Neuronal stem cell (in vitro differentiated cells): ENCODE results near the gene SHC3.

Experiments
- DNase-seq: peaks from one replicate; pipeline ENCODE4 v3.0.0-alpha.2; 2013; ENCODE audit warnings: low spot score
- H2AFZ ChIP-seq: one replicate; pipeline ENCODE4 v1.6.1; 2013; ENCODE audit warnings: mild to moderate bottlenecking, low read length, inconsistent platforms
- H2AK5ac ChIP-seq: 2 replicates; pipeline ENCODE4 v1.6.1; 2013; ENCODE audit warnings: low read depth, mild to moderate bottlenecking, inconsistent platforms, low read length, moderate library complexity, mixed read lengths
- H2BK120ac ChIP-seq: 2 replicates; pipeline ENCODE4 v1.6.1; 2013; ENCODE audit warnings: low read depth, mild to moderate bottlenecking, inconsistent platforms, low read length, moderate library complexity, mixed read lengths
- H2BK12ac ChIP-seq: one replicate; pipeline ENCODE4 v1.6.1; 2013; ENCODE audit warnings: low read length, inconsistent platforms
- H2BK15ac ChIP-seq: 2 replicates; pipeline ENCODE4 v1.6.1; 2013; ENCODE audit warnings: mild to moderate bottlenecking, low read length, inconsistent platforms, mixed read lengths
- H2BK5ac ChIP-seq: one replicate; pipeline ENCODE4 v1.6.1; 2013; ENCODE audit warnings: inconsistent platforms, mild to moderate bottlenecking, low read length, moderate library complexity
- H3K14ac ChIP-seq: one replicate; pipeline ENCODE4 v1.6.1; 2013; ENCODE audit warnings: low read length, inconsistent platforms
- H3K18ac ChIP-seq: 2 replicates; pipeline ENCODE4 v1.6.1; 2013; ENCODE audit warnings: low read length, inconsistent platforms
- H3K23ac ChIP-seq: 2 replicates; pipeline ENCODE4 v1.6.1; 2013; ENCODE audit warnings: low read depth, mild to moderate bottlenecking, mixed read lengths, low read length, inconsistent platforms; ENCODE audit not compliant: poor library complexity
- H3K27ac ChIP-seq: replicated peaks from 3 replicates; pipeline ENCODE4 v1.5.1; 2013; ENCODE audit warnings: low read length, inconsistent platforms
- H3K27me3 ChIP-seq, 3 experiments: 2 replicates each; pipeline ENCODE4 v1.6.1; 2013; ENCODE audit warnings: low read length in 3 of 3, mild to moderate bottlenecking in 2 of 3, inconsistent platforms in 1 of 3, low read depth in 1 of 3, mixed read lengths in 1 of 3, moderate library complexity in 1 of 3; ENCODE audit not compliant: control insufficient read depth in 3 of 3, insufficient read depth in 3 of 3
- H3K36me3 ChIP-seq, 2 donors: replicated peaks in 1 of 2; 2 replicates each; pipeline ENCODE4 v1.6.1; 2013; ENCODE audit warnings: low read length in 2 of 2; ENCODE audit not compliant: control insufficient read depth in 2 of 2, insufficient read depth in 2 of 2
- H3K4ac ChIP-seq: 2 replicates; pipeline ENCODE4 v1.6.1; 2013; ENCODE audit warnings: inconsistent platforms, mild to moderate bottlenecking, low read length, moderate library complexity
- H3K4me1 ChIP-seq, 2 donors: 1 replicate in 1 of 2; 2 replicates in 1 of 2; pipeline ENCODE4 v1.6.1; 2013; ENCODE audit warnings: low read length in 2 of 2, low read depth in 1 of 2; ENCODE audit not compliant: control insufficient read depth in 2 of 2, insufficient read depth in 1 of 2
- H3K4me2 ChIP-seq: one replicate; pipeline ENCODE4 v1.6.1; 2013; ENCODE audit warnings: mild to moderate bottlenecking, low read length, inconsistent platforms; ENCODE audit not compliant: insufficient read depth, poor library complexity, severe bottlenecking
- H3K4me3 ChIP-seq, 2 donors: 2 replicates each; pipeline ENCODE4 v1.5.1; 2013; ENCODE audit warnings: low read length in 2 of 2, mild to moderate bottlenecking in 2 of 2, inconsistent platforms in 1 of 2, moderate library complexity in 1 of 2
- H3K79me1 ChIP-seq: one replicate; pipeline ENCODE4 v1.6.1; 2013; ENCODE audit warnings: low read depth, mild to moderate bottlenecking, inconsistent platforms, low read length, moderate library complexity
- H3K9ac ChIP-seq: one replicate; pipeline ENCODE4 v1.6.1; 2013; ENCODE audit warnings: mild to moderate bottlenecking, low read depth, low read length, inconsistent platforms; ENCODE audit not compliant: poor library complexity
- H3K9me3 ChIP-seq, 2 donors: replicated peaks in 1 of 2; 2 replicates each; pipeline versions ENCODE3 to v1.6.1; 2013; ENCODE audit warnings: low read length in 2 of 2, mild to moderate bottlenecking in 2 of 2, inconsistent platforms in 1 of 2, low read depth in 1 of 2, mixed read lengths in 1 of 2, moderate library complexity in 1 of 2; ENCODE audit not compliant: control insufficient read depth in 2 of 2, insufficient read depth in 1 of 2
- H4K8ac ChIP-seq: one replicate; pipeline ENCODE4 v1.6.1; 2013; ENCODE audit warnings: low read depth, mild to moderate bottlenecking, inconsistent platforms, low read length, moderate library complexity
- H4K91ac ChIP-seq: one replicate; pipeline ENCODE4 v1.6.1; 2013; ENCODE audit warnings: low read length, low read depth, mild to moderate bottlenecking, inconsistent platforms; ENCODE audit not compliant: poor library complexity
- WGBS, 2 donors: extraction: QIAGEN DNeasy Blood & Tissue Kit; methylation state at CpG; one replicate each; pipeline ENCODE4 v1.1.7; 2013; ENCODE audit warnings: missing lambda C conversion rate in 2 of 2, mixed read lengths in 1 of 2; ENCODE audit not compliant: insufficient read length in 2 of 2, insufficient replicate concordance in 1 of 2; ENCODE audit errors: extremely low coverage in 2 of 2; 5-methylcytosine and 5-hydroxymethylcytosine counted together

Gene SHC3

GRCh38 chr9:89179895-89180734 is 1.5 kb upstream of the SHC3 start:
- Histone ChIP-seq H3K23ac (no peak overlapping the region), H3K36me3 (peaks cover 0 to 2% of the 10 kb centered on the region in 2 donors), H3K9me3 (no peaks in the 10 kb centered on the region), H3K4me3 (peak overlapping the region; percentile 69 to 78), H3K4me1 (peaks cover 10 to 20% of the 10 kb centered on the region in 2 donors), H3K27me3 (peaks cover 0 to 5% (median 0%) of the 10 kb centered on the region in 3 experiments), H2BK5ac (peak overlapping the region; percentile 40), H2BK12ac (no peak overlapping the region), H2AK5ac (peak overlapping the region; percentile 1), H3K4me2 (peak overlapping the region; percentile 50), H3K14ac (no peak overlapping the region), H3K79me1 (no peaks in the 10 kb centered on the region), H2BK120ac (no peak overlapping the region), H3K4ac (no peak overlapping the region), H3K9ac (peak overlapping the region; percentile 67), H2BK15ac (no peak overlapping the region), H4K8ac (no peak overlapping the region), H4K91ac (no peak overlapping the region), H2AFZ (peak overlapping the region; percentile 71), H3K27ac (peak overlapping the region; percentile 94), H3K18ac (peak overlapping the region; percentile 88)
- no CpG with 5 or more reads among the region's 35 CpGs for WGBS, 2 donors
- DNase-seq = peak; percentile 91

- Histone ChIP-seq H2BK15ac (no peak overlapping the region), H2AFZ (peak overlapping the region; percentile 71), H2BK5ac (peak overlapping the region; percentile 40), H3K4me1 (peaks cover 15 to 21% of the 10 kb centered on the region in 2 donors), H3K4me2 (peak overlapping the region; percentile 28), H3K27me3 (peaks cover 0 to 5% (median 0%) of the 10 kb centered on the region in 3 experiments), H2AK5ac (peak overlapping the region; percentile 1), H3K9ac (no peak overlapping the region), H3K79me1 (no peaks in the 10 kb centered on the region), H4K91ac (no peak overlapping the region), H3K18ac (peak overlapping the region; percentile 88), H2BK12ac (no peak overlapping the region), H3K4ac (no peak overlapping the region), H3K27ac (peak overlapping the region; percentile 94), H2BK120ac (no peak overlapping the region), H4K8ac (no peak overlapping the region), H3K23ac (no peak overlapping the region), H3K4me3 (peak overlapping the region; percentile 69 to 78), H3K9me3 (no peaks in the 10 kb centered on the region), H3K36me3 (peaks cover 0 to 5% of the 10 kb centered on the region in 2 donors), H3K14ac (no peak overlapping the region)
- no CpG with 5 or more reads among the region's 4 CpGs for WGBS, 2 donors
- DNase-seq = no peak
These were observed 899 bp upstream of the SHC3 start for GRCh38 chr9:89179540-89179894.

GRCh38 chr9:89178830-89179539 is 367 bp upstream of the SHC3 start:
- DNase-seq = peak; percentile 24
- H3K23ac ChIP-seq = no peak overlapping the region
- H3K14ac ChIP-seq = no peak overlapping the region
- H3K27me3 ChIP-seq = peaks cover 0 to 5% (median 0%) of the 10 kb centered on the region in 3 experiments
- no peak overlapping the region for H3K4ac ChIP-seq
- H3K4me1 ChIP-seq = peaks cover 18 to 24% of the 10 kb centered on the region in 2 donors
- H2AK5ac ChIP-seq = no peak overlapping the region
- WGBS, 2 donors = no CpG with 5 or more reads among the region's 11 CpGs
- peak overlapping the region; percentile 71 for H2AFZ ChIP-seq
- H2BK12ac ChIP-seq = no peak overlapping the region
- H3K27ac ChIP-seq = peak overlapping the region; percentile 94
- no peak overlapping the region for H4K8ac ChIP-seq
- H3K36me3 ChIP-seq = peaks cover 0 to 5% of the 10 kb centered on the region in 2 donors
- no peak overlapping the region for H3K9ac ChIP-seq
- H3K18ac ChIP-seq = no peak overlapping the region
- H3K4me3 ChIP-seq = peak overlapping the region in 1 of 2 donors; percentile 78
- H3K4me2 ChIP-seq = peak overlapping the region; percentile 38
- H3K79me1 ChIP-seq = no peaks in the 10 kb centered on the region
- no peak overlapping the region for H4K91ac ChIP-seq
- H2BK5ac ChIP-seq = no peak overlapping the region
- H2BK15ac ChIP-seq = no peak overlapping the region
- no peaks in the 10 kb centered on the region for H3K9me3 ChIP-seq
- H2BK120ac ChIP-seq = no peak overlapping the region
